Gastrocnemius medialis (tissue), 4 donors: ENCODE measurements around the gene CSF3R. TPM values are rescaled to one million over a fixed set of nuclear protein-coding genes. Genes with fewer than 3 reads are reported as not detected.

Source experiments
- ATAC-seq, 2 donors: fragments of 150-250 bp; one replicate each; pipeline ENCODE4 v1.9.1; 2016
- DNase-seq, 2 donors: peaks; one replicate each; pipeline ENCODE4 v3.0.0-alpha.2; 2019
- H3K27ac ChIP-seq, 4 donors: fragments of 200-600 bp; sonication (generic); 1 replicate in 1 of 4; 2 replicates in 3 of 4; pipeline ENCODE4 v1.5.1; 2016 to 2018; ENCODE audit warnings: mild to moderate bottlenecking in 2 of 4, moderate library complexity in 1 of 4
- H3K27me3 ChIP-seq, 3 donors: fragments of 200-600 bp; sonication (generic) in 2 of 3; 1 replicate in 1 of 3; 2 replicates in 2 of 3; pipeline versions ENCODE4 v1.5.1 to v1.6.0; 2016 to 2019; ENCODE audit warnings: mild to moderate bottlenecking in 1 of 3, moderate library complexity in 1 of 3
- H3K36me3 ChIP-seq, 2 donors: fragments of 200-600 bp; sonication (generic) in 1 of 2; one replicate each; pipeline ENCODE4 v1.5.1; 2017 to 2018
- H3K4me1 ChIP-seq, 2 donors: fragments of 200-600 bp; sonication (generic) in 1 of 2; one replicate each; pipeline ENCODE4 v1.5.1; 2016 to 2017; ENCODE audit warnings: mild to moderate bottlenecking in 2 of 2
- H3K4me3 ChIP-seq, 4 donors: fragments of 200-600 bp; sonication (generic) in 3 of 4; 1 replicate in 1 of 4; 2 replicates in 3 of 4; pipeline ENCODE4 v1.5.1; 2016 to 2019; ENCODE audit warnings: mild to moderate bottlenecking in 2 of 4
- H3K9me3 ChIP-seq, 3 donors: fragments of 200-600 bp; sonication (generic) in 2 of 3; 1 replicate in 1 of 3; 2 replicates in 2 of 3; pipeline ENCODE4 v1.5.1; 2016 to 2019
- CTCF ChIP-seq, 5 experiments: fragments of 450-650 bp in 3 of 5; fragments of 200-600 bp in 2 of 5; sonication (generic) in 2 of 5; IDR thresholded peaks in 4 of 5; conservative IDR thresholded peaks in 1 of 5; 1 replicate in 4 of 5; 2 replicates in 1 of 5; pipeline ENCODE4 v1.5.1; 2016 to 2019; ENCODE audit warnings: antibody characterized with exemption in 5 of 5, mild to moderate bottlenecking in 3 of 5, moderate library complexity in 3 of 5
- POLR2A ChIP-seq, 2 donors: fragments of 450-650 bp; IDR thresholded peaks; one replicate each; pipeline ENCODE4 v1.6.1; 2017; ENCODE audit warnings: antibody characterized with exemption in 2 of 2, mild to moderate bottlenecking in 2 of 2, moderate library complexity in 2 of 2
- in situ Hi-C, 4 donors: fragments of 200-750 bp; cut with MboI; loops; one replicate each; pipeline versions ENCODE4 v1.15.0 to v1.8.0; 2017; ENCODE audit warnings: low sequenced_read_pairs in 4 of 4
- intact Hi-C: fragments of 100-400 bp; cut with DNase I; formaldehyde crosslinking; loops from one replicate; pipeline ENCODE4 v1.15.1; 2023; ENCODE audit warnings: low total_unique reads
- total RNA-seq, 4 donors: library from RNA; depleted of rRNA; stranded (reverse); fragments of >200 nt; gene quantifications; one replicate each; pipeline versions ENCODE4 v1.1.0 to v1.2.3, GENCODE V29; 2016

Gene CSF3R
- total RNA-seq, 4 donors from 2014 or later = 0.29 to 6.4 (median 3.9) TPM

- no peak for TF ChIP-seq CTCF (IDR thresholded peaks at IDR 0.05 in 4 of 5, conservative IDR thresholded peaks at IDR 0.05 in 1 of 5)
Measured at GRCh38 chr1:36448530-36449056, 34.1 kb downstream of the CSF3R start.

GRCh38 chr1:36447450-36447849 lies 35.3 kb downstream of the CSF3R start:
- TF ChIP-seq CTCF (IDR thresholded peaks at IDR 0.05 in 4 of 5, conservative IDR thresholded peaks at IDR 0.05 in 1 of 5) (no peak), POLR2A (IDR thresholded peaks at IDR 0.05) (no peak)
- in situ Hi-C loops = no loop called here
- Histone ChIP-seq H3K27me3 (no peaks in the 10 kb centered on the region), H3K27ac (no peak overlapping the region), H3K9me3 (no peaks in the 10 kb centered on the region), H3K4me3 (no peak overlapping the region), H3K36me3 (no peaks in the 10 kb centered on the region), H3K4me1 (peaks cover 5 to 11% of the 10 kb centered on the region in 2 donors)
- ATAC-seq = no peak
- intact Hi-C loops = no loop called here
- no peak for DNase-seq

More at GRCh38 chr1:36448530-36449056, 34.1 kb downstream of the CSF3R start:
- no peaks in the 10 kb centered on the region for H3K9me3 ChIP-seq
- H3K27me3 ChIP-seq = no peaks in the 10 kb centered on the region
- DNase-seq (no peak), ATAC-seq (no peak)
- H3K4me3 ChIP-seq = no peak overlapping the region
- in situ Hi-C loops = no loop called here
- no peak overlapping the region for H3K27ac ChIP-seq
- intact Hi-C loops = no loop called here
- no peaks in the 10 kb centered on the region for H3K36me3 ChIP-seq
- H3K4me1 ChIP-seq = peaks cover 5 to 11% of the 10 kb centered on the region in 2 donors

- Histone ChIP-seq H3K9me3 (no peaks in the 10 kb centered on the region), H3K4me1 (peaks cover 5 to 11% of the 10 kb centered on the region in 2 donors), H3K36me3 (no peaks in the 10 kb centered on the region), H3K27ac (no peak overlapping the region), H3K27me3 (no peaks in the 10 kb centered on the region), H3K4me3 (no peak overlapping the region)
- in situ Hi-C loops = no loop called here
- DNase-seq (no peak), ATAC-seq (no peak)
- intact Hi-C loops = no loop called here
- TF ChIP-seq POLR2A (IDR thresholded peaks at IDR 0.05) = no peak
- TF ChIP-seq CTCF (IDR thresholded peaks at IDR 0.05 in 4 of 5, conservative IDR thresholded peaks at IDR 0.05 in 1 of 5) = no peak
Measured at GRCh38 chr1:36446746-36447145, 36.0 kb downstream of the CSF3R start.

GRCh38 chr1:36446271-36446670 lies 36.4 kb downstream of the CSF3R start:
- DNase-seq = no peak

More at GRCh38 chr1:36446271-36446670, 36.4 kb downstream of the CSF3R start:
- peaks cover 5 to 7% of the 10 kb centered on the region in 2 donors for H3K4me1 ChIP-seq
- no peaks in the 10 kb centered on the region for H3K36me3 ChIP-seq
- no peak for ATAC-seq
- in situ Hi-C loops (no loop called here), intact Hi-C loops (no loop called here)
- H3K4me3 ChIP-seq = no peak overlapping the region
- TF ChIP-seq POLR2A (IDR thresholded peaks at IDR 0.05) (no peak), CTCF (IDR thresholded peaks at IDR 0.05 in 4 of 5, conservative IDR thresholded peaks at IDR 0.05 in 1 of 5) (no peak)
- H3K27me3 ChIP-seq = no peaks in the 10 kb centered on the region
- H3K27ac ChIP-seq = no peak overlapping the region
- H3K9me3 ChIP-seq = no peaks in the 10 kb centered on the region
